ENCODE results near the gene TGFB2.

GRCh38 chr1:218349348-218350034 is 4.4 kb downstream of the TGFB2 start:
- TF ChIP-seq POLR2AphosphoS5 (IDR thresholded peaks at IDR 0.05; ENCODE audit: insufficient read depth, low read depth, low read length) (no peak), POLR2A (IDR thresholded peaks at IDR 0.05; ENCODE audit: low read depth, low read length) (no peak), FOS (IDR thresholded peaks at IDR 0.05; ENCODE audit: borderline replicate concordance, insufficient read depth, low read length) (no peak), MYC (IDR thresholded peaks at IDR 0.05; ENCODE audit: low read depth, low read length) (no peak)
- TF ChIP-seq, protein P1, sequence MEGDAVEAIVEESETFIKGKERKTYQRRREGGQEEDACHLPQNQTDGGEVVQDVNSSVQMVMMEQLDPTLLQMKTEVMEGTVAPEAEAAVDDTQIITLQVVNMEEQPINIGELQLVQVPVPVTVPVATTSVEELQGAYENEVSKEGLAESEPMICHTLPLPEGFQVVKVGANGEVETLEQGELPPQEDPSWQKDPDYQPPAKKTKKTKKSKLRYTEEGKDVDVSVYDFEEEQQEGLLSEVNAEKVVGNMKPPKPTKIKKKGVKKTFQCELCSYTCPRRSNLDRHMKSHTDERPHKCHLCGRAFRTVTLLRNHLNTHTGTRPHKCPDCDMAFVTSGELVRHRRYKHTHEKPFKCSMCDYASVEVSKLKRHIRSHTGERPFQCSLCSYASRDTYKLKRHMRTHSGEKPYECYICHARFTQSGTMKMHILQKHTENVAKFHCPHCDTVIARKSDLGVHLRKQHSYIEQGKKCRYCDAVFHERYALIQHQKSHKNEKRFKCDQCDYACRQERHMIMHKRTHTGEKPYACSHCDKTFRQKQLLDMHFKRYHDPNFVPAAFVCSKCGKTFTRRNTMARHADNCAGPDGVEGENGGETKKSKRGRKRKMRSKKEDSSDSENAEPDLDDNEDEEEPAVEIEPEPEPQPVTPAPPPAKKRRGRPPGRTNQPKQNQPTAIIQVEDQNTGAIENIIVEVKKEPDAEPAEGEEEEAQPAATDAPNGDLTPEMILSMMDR (IDR thresholded peaks at IDR 0.05; ENCODE audit: extremely low read depth in 1 of 2, insufficient read depth in 1 of 2, low read depth in 1 of 2, low read length in 2 of 2), result no peak
